GM12801 (cell line): ENCODE data around the gene CSGALNACT2.

Source experiments
- TF ChIP-seq, protein P1 (sequence below): IDR thresholded peaks from one replicate; pipeline ENCODE4 v1.5.1; 2011; ENCODE audit warnings: control low read depth; ENCODE audit not compliant: insufficient read length; ENCODE audit errors: extremely low read depth

CSGALNACT2 gene

DNA sequence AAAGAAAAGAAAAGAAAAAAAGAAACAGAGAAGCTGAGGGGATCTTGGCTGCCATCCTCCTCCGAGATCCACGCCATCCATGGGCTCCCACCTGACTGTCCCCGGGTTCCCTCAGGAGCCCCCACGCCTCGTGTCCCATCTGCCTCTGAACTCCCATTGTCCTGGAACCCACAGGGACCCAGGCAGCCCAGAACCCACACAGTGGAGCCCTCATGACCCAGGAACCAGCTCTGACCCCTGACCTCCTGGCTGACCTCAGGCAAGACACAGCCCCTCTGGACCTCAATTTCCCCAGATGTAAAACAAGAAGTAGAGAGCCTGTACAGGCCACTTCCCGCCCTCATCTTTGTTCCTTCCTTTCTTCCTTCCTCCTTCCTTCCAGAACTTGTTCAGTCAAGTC is 88.2 kb downstream of the CSGALNACT2 start:
- TF ChIP-seq, protein P1, sequence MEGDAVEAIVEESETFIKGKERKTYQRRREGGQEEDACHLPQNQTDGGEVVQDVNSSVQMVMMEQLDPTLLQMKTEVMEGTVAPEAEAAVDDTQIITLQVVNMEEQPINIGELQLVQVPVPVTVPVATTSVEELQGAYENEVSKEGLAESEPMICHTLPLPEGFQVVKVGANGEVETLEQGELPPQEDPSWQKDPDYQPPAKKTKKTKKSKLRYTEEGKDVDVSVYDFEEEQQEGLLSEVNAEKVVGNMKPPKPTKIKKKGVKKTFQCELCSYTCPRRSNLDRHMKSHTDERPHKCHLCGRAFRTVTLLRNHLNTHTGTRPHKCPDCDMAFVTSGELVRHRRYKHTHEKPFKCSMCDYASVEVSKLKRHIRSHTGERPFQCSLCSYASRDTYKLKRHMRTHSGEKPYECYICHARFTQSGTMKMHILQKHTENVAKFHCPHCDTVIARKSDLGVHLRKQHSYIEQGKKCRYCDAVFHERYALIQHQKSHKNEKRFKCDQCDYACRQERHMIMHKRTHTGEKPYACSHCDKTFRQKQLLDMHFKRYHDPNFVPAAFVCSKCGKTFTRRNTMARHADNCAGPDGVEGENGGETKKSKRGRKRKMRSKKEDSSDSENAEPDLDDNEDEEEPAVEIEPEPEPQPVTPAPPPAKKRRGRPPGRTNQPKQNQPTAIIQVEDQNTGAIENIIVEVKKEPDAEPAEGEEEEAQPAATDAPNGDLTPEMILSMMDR = no peak

DNA sequence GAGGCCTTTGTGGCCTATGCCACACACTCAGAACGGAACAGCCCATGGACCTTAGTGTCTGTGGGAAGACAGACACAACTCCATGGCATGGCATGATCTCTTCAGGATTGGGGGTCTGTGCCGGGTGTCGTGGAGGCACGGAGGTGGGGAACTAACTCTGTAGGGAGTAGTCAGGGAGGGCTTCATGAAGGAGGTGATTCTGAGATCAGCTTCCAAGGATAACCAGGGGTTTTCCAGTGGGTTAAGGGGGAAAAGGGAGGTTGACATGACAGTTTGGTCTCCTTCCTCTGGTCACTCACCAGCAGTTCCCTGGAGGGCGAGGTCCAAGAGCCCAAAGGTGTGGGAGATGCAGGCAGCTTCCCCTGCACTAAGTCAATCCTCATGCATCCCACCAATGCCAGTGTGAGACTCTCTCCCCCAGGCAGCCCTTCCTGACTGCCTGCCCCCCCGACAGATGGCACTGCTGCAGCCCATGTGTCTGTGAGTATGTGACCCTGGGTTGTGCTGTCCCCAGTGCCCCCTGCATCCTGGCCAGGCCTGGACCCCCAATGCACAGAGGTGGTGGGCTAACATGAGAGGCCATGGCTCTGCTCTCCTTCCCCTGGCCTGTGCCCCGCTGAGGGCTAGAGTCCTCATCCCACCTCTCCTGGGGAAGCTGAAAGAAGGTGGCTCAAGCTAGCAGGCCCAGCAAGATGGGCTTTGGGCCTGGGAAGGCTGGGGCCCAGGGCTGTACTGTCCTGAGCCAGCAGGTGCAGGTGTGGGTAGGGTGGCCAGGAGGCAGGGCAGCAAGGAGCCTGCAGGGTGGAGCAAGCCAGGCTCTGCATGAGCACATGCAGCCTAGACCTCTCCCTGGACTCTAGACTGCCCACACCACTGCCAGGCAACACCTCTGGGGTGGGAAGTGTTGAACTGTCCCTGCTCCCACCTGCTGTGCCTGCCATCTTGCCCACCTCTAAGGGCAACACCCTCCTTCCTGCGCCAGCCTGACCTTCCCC is 88.9 kb downstream of the CSGALNACT2 start:
- TF ChIP-seq, protein P1 = no peak

DNA sequence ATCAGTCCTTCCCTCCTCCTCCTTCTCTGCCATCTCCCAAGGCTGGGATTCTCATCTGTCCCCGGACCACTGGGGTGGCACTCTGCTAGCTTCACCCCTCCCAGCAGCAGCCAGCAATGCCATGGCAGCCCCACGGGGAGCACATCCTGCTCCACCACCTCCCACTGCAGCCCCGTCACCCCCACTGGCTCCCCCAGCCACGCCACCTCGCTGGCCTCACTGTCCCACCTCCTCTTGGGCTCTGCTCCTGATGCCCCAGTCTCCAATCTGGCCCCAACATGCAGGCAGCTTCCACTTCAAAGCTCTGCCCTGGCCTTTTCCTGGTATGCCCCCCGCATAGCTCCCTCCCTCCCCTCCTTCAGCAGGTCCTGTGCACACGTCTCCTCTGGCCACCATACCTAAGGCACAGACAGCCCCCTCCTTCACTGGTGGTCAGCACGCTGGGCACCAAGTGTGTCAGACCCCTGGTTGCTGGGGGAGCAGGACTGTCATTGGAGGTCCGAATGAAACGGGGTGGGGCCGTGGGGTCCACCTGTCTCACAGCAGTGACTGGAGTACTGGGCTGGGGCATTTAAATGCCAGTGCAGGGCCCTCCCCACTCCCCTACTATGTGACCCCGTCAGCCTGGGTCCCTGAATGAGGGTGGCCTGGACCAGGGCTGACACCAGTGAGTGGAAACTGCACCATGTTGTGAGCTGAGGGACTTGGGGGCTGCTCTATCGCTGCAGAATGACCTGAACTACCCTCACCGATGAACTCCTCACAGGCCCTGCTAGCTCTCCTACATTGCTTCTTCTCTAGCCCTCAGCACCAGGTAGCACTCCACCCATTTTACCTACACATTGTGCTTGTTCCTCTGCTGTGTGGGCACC is 89.9 kb downstream of the CSGALNACT2 start:
- TF ChIP-seq, protein P1 = no peak

DNA sequence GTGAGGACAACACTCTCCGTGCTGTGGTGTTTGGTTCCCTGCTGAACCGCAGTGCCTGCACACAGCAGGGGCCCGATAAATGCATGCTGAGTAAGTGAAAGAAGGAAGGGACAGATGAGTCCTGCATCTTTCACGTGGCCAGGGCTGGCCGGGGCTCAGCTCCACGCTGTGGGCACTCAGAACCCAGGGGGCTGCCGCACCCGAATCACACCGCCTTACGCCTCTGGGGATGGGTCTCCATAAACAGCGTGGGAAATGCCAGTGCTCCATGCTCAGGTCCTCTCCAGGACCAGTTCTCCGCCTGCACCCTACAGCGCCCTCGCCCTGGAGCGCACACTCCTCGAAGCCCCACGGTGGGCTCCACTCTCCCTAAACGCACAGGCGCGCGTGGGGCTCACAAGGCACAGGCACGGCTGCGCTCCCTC is 90.5 kb downstream of the CSGALNACT2 start:
- TF ChIP-seq, protein P1 = no peak

DNA sequence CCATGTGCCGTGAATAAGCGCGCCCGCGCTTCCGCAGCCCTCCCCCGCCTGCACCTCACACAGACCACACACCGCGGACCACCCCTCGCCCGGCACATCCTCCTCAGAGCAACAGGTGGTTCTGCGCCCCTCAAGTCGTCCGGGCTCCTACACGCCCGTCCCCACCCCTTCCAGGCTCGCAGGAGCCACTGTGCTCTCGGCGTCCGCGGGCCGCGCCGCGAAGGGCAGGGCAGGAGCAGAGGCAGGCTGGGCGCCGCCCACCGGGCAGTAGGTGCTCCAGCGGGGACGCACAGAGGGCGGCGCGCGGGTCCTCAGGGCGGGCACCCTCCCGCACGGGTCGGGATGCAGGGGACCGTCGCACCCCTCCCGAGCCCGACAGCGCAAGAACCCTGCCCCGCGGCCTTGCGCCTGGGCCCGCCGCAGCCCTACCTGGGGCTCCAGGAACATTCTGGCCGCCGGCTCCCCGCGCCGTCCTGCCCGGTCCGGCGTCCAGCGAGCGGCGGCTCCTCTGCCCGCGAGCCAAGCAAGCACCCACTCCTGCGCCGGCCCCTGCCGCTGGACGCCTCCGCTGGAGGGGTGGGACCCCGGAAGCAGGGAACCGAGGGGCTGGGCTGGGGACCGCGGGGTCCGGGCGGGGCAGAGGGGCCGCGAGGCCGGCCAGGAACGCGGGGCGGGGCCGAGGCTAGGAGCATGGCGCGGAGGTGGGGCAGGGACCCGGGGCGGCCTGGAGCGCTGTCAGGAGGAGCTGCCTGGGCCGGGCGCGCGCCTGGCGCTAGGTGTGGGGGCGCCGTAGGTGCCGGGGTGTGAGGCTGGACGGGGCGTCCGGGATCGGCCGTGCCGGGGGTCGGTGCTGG is 91.2 kb downstream of the CSGALNACT2 start:
- TF ChIP-seq, protein P1 = no peak

DNA sequence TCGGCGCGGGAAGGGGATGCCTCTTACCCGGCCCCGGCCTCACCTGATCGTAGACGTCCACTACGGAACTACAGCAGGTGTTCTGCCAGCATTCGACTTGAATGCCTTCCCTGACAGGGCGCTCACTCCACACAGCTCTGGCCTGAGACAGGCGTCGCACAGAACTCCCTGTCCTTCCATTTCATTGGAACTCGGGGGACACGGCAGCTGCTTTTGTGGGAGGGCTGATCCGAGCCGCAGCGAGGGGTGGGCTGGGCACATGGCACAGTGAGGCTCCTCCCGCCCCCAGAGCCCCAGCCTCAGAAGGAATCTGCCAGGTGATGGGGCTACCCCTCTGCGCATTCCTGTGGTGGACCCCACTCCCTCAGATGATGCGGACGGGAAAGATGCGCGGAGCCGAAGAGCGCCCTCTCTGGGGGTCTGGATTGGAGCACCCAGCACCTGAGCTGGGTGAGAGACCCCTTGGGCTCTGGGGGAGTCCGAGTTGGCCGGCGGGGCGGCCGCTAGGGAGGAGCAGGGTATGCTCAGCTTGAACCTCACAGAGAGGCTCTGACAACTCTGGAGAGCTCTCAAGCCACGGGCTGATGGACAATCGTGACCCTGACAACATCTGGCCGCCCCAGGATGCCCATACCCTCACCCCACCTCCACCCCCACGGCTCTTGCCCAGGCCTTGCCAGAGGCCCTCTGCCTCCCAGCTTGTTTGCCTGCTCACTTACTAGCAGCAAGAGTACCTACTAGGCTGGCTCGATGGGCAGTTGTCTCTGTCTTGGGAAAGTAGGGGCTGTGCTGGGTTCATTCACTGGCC is 92.1 kb downstream of the CSGALNACT2 start:
- TF ChIP-seq, protein P1 = no peak
